AG10803 (cell line): ENCODE results near the gene CAPN10.
"Not testable (repeated sequence)": the region's sequence is repeated elsewhere in the genome, so short reads cannot be mapped to it uniquely, and the experiment has no call there.

Experiments
- DNase-seq: peaks from one replicate; pipeline ENCODE4 v3.0.0; 2010; ENCODE audit warnings: low read depth
- H3K4me3 ChIP-seq: 2 replicates; pipeline ENCODE4 v1.5.1; 2011; ENCODE audit warnings: mild to moderate bottlenecking, low read length, control low read depth
- TF ChIP-seq, protein P1 (sequence below): conservative IDR thresholded peaks from 2 replicates; pipeline ENCODE4 v1.5.1; 2011; ENCODE audit warnings: mild to moderate bottlenecking, low read length, control low read depth, inconsistent platforms

Gene CAPN10

GRCh38 chr2:240611601-240612210 is 25.2 kb downstream of the CAPN10 start:
- no peak for DNase-seq
- H3K4me3 ChIP-seq = no peak overlapping the region
- TF ChIP-seq, protein P1, sequence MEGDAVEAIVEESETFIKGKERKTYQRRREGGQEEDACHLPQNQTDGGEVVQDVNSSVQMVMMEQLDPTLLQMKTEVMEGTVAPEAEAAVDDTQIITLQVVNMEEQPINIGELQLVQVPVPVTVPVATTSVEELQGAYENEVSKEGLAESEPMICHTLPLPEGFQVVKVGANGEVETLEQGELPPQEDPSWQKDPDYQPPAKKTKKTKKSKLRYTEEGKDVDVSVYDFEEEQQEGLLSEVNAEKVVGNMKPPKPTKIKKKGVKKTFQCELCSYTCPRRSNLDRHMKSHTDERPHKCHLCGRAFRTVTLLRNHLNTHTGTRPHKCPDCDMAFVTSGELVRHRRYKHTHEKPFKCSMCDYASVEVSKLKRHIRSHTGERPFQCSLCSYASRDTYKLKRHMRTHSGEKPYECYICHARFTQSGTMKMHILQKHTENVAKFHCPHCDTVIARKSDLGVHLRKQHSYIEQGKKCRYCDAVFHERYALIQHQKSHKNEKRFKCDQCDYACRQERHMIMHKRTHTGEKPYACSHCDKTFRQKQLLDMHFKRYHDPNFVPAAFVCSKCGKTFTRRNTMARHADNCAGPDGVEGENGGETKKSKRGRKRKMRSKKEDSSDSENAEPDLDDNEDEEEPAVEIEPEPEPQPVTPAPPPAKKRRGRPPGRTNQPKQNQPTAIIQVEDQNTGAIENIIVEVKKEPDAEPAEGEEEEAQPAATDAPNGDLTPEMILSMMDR = no peak

DNA sequence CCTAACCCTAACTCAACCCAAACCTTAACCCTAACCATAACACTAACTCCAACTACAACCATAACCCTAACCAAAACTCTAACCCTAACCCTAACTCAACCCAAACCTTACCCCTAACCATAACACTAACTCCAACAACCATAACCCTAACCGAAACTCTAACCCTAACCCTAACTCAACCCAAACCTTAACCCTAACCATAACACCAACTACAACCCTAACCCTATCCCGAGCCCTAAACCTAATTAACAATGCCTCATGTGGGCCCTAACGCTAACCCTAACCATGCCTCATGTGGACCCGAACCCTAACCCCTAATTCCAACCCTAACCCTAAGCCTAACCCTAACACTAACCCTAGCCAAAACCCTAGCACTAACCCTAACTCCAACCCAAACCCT is 27.2 kb downstream of the CAPN10 start:
- TF ChIP-seq, protein P1 = no peak
- no peak overlapping the region for H3K4me3 ChIP-seq
- DNase-seq = no peak

GRCh38 chr2:240614391-240614790 is 27.9 kb downstream of the CAPN10 start:
- no peak for DNase-seq
- no peak overlapping the region for H3K4me3 ChIP-seq
- TF ChIP-seq, protein P1 = no peak

DNA sequence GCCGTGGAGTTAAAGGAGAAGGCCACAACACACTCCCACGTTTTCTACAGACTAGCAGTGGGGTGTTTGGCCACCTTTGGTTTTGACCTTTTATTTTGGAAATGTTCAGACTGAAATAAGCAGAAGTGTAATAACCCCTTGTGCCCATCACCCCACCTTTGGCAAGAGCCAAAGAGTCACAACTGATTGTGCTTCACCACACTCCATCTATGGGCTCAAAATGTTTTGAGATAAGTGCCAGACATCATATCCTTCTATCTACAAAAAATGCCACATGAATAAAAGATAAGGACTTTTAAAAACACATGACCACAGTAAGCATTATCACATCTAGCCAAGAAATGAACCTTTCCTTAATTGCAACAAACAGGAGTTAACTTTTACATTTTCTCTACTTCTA is 28.9 kb downstream of the CAPN10 start:
- DNase-seq = no peak
- no peak overlapping the region for H3K4me3 ChIP-seq
- TF ChIP-seq, protein P1 = no peak

- no peak overlapping the region for H3K4me3 ChIP-seq
- no peak for DNase-seq
- TF ChIP-seq, protein P1 = no peak
These were observed 29.4 kb downstream of the CAPN10 start for GRCh38 chr2:240615820-240616547.

GRCh38 chr2:240616860-240617666 is 30.5 kb downstream of the CAPN10 start:
- not testable (repeated sequence) for DNase-seq, H3K4me3 ChIP-seq

- DNase-seq = no peak
- H3K4me3 ChIP-seq = no peak overlapping the region
- TF ChIP-seq, protein P1 = no peak
These were observed 32.2 kb downstream of the CAPN10 start for GRCh38 chr2:240618776-240619175.
